LoVo (cell line): ENCODE measurements around the gene LMAN1L.
A peak's percentile ranks its signal among the peaks of the same experiment; 100 is the strongest.
"Not testable (repeated sequence)": the region's sequence is repeated elsewhere in the genome, so short reads cannot be mapped to it uniquely, and the experiment has no call there.

Experiments
- DNase-seq: peaks from one replicate; pipeline ENCODE4 v3.0.0-alpha.2; 2016; ENCODE audit warnings: low spot score

LMAN1L gene

DNA sequence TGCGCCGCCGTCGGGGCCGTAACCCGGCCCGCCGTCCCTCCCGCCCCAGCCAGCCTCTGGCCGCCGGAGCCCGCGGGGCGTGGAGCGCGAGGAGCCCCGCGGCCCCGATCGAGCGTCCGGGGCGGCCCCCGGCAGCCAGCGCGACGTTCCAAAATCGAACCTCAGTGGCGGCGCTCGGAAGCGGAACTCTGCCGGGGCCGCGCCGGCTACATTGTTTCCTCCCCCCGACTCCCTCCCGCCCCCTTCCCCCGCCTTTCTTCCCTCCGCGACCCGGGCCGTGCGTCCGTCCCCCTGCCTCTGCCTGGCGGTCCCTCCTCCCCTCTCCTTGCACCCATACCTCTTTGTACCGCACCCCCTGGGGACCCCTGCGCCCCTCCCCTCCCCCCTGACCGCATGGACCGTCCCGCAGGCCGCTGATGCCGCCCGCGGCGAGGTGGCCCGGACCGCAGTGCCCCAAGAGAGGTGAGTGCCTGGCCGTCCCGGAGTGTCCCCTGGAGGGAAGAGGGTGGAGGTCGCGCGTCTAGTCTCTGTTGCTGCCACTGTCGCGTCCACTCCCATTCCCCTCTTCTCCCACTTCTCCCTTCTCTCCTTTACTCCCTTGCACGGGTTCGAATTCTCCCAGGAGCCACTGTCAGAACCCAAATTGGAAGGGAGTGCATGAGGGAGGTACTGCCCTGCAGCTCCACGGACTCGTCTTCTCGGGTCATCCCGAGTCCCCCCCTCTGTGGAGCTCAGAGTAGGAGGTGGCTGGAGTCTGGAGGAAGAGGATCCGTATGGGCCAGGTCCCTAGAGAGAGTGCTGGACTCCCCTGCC is 30.2 kb upstream of the LMAN1L start:
- peak; percentile 9 for DNase-seq

DNA sequence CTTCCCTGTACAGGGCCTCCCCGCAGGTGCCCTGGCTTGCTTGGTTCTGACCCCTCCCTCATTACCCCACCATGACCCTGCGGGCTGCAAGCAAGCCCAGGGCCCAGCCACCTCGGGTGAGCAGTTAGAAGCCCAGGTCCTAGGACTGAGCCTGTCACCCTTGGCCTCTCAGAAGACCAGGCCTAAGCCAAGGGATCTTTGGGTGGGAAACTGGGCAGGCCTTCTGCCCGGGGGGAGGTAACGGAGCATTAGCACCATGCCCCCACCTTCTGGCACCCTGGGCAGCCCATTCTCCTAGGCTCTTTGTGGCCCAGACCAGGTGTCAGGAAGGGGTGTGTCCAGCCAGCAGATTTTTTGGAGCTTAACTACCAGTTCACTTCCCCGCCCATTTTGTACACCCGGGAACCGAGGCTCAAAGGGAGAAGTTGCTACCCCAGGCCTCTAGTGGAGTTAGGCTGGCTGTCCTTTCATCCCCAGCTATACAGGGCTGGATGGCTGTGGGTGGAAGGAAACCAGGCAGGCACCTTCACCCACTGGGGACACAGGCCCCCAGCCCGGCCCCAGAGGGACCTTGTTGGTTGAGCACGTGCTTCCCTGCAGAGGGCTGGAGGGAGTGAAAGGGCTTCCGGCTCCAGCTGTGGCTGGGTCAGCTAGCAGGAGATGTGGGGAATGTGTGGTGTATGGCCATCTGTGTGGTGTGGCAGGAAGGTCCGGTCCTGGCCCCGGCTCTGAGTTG is 29.4 kb upstream of the LMAN1L start:
- peak; percentile 44 for DNase-seq

DNA sequence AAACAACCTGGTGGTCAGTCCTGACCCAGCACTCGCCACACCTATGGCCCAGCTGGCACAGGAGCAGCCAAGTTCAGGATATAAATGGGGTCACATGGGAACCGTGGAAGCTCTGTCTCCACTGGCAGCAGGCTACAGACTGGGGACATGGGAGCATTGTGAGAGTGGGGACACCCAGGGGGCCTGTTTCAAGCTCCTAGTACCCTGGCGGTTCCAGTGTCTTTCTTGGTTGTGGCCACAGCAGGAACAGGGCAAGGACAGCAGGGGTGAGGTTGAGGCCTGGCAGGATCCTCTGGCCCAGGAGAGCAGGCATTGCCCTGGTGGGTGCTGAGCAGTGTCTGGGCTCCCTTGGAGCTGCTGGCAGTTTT is 28.8 kb upstream of the LMAN1L start:
- no peak for DNase-seq

DNA sequence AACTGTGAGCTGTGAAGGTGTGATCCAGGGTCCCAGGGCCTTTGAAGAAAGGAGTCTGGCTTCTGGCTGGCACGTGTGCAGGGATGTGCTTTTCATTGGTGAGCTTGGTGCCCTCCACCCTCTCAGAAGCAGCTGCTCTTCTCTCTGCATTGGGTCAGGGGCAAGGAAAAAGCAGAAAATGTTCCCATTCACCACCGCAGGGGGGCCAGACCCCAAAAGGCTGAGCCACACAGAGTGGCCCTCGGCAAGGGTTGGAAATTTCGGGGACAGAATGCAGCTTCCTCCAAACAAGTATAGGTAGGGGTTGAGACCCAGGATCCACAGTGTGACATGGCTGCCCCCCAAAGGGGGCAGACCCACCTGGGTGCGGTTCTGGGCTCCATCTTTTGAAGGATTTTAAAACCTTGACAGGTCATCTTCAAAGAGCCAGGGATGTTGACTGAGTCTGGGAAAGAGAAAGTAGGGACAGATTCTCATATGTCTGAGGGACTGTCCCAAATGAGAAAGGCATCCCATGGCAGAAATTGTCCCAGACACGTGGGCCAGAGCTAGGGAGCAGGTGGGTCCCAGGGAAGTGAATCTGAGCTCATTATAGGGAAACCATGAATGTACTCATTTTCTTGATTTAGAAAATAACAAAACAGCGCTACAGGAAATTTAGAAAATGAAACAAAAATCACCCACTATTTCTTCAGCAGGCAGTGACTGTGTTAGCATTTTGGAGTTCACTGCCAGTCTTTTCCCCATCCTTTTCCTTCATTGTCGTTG is 28.0 kb upstream of the LMAN1L start:
- DNase-seq = no peak

DNA sequence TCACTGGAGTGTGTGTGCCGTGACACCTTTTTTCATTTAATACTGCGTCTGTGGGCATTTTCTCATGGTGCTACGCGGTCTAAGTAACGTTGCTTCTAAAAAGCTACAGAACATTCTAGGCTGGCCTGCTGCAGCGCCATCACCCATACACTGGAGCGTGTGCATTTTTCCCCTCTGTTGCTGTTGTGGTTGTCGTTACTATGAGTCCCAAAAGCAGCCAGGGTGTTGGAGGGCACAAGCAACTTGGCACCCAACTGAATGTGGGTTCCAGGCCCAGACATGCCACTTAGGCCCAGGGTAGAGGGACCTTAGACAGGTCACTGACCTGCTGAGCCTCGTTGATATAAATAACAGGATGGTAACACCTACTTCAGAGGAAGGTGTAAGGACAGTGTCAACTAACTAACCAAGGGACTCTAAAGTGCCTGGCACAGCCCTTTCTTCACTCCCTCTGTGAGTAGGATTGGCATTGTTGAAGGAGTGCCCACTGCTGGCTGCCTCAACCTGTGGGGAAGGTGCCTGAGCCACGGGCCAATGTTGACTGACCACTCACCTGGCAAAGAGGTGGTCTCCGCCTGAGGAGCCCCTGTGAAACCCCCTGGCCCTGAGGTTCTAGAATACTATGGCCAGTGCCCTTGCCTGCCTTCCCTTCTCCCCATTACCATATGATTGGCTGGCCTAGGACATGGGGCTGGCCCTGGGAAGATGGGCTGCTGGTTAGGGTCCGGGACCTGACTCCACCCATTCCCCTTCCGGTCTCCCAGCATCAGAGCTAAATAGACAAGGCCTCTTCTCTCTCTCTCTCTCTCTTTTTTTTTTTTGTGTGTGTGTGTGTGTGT is 27.2 kb upstream of the LMAN1L start:
- DNase-seq = no peak

DNA sequence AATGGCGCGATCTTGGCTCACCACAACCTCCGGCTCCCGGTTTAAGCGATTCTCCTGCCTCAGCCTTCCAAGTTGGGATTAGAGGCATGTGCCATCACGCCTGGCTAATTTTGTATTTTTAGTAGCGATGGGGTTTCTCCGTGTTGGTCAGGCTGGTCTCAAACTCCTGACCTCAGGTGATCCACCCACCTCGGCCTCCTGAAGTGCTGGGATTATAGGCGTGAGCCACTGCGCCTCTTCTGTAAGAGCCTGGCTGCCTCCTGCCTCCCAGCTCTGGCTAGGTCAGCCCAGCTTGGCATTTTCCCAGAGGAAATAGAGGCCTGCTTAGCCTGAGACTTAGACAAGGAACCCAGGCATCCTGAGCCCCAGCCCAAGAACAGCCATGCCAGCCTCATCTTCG is 26.6 kb upstream of the LMAN1L start:
- not testable (repeated sequence) for DNase-seq

DNA sequence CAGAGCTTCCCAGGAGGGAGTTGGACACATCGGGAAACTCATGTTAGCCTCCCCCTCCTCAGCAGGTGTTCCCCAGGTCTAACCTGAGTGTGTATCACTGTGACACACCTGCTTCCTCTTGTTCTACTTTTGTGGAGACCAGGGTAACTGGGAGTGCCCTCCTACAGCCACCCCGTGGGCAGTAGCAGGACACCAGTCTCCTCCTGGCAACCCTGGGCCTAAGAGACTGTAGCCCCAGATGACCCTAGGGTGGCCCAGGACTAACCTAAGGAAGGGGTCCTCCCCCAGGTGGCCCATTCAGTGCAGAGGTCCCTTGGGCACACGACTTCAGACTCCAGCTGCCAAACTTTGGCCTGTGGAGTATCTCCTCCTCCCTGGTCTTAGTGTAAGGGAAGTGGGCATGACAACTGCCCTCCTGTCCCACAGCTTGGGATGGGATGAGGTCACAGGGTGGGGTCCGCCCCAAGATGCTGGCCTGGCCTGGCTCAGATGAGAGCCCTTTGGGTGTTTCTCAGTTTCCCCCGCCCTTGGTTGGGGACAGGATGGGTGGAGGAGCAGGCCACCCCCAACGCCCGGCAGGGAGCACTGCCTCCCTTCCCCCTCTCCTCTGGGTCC is 26.0 kb upstream of the LMAN1L start:
- DNase-seq = no peak

DNA sequence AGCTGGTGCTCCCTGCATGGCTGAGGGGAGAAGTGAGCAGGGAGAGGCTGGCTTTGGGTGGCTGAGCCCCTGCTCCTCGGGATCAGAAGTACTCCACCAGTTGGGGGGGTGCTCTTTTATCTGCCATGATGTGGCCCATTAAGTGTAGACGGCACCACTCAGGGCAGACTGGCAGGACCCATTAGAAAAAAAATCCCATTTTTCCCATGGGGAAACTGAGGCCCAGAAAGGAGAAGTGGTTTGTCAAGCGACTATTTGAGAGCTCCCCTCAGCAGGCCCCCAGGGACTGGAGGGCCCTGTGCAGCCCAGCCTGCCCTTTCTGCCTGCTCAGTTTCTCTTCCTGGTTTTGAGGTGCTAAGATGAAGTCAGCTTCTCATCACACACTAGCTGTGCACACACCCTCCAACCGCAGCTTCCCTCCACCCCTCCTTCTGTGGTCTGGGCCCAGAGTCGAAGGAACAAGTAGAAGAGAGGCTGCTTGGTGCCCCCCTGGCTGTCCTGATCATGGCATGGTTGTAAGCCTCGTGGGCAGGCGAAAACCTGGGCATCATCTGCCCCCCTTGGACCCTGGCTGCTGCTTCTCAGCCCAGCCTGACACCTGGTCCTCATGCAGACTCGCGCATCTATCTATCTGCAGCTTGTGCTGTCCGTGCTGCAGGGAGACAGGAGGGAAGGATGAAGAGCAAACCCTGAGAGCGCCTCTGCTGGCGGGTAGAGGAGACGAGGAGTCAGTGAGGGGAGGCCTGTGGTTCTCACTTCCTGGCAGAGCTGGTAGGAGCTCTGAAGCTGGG is 25.2 kb upstream of the LMAN1L start:
- DNase-seq = no peak

DNA sequence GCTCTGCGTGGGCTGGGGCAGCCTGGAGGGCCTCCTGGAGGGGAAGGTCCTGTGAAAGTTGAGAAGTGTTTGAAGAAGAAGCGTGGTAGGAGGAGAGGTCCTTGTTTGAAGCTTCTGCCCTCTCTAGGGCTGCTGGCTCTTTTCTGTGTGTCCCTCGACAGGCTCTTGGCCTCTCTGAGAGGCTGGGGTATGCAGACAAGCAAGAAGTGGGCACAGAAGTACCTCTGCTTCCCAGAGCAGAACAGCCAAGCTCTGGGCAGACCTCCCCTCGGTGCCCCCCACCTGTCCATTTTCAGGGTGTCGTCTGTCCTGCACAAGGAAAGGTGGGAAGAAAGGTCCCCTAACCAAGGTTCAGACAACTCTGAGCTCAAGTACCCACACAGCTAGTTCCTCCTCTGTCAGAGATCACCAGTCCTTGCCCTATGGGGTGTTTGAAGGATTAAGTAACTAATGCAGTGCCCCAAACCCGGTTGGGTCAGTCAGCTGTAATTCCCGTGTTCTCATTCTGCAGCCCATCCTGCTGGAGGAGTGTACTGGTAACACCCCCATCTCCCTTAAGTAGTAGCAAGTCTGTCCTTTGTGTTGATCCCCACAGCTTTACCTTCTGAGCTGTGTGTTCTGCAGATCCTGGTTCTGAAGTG is 24.5 kb upstream of the LMAN1L start:
- no peak for DNase-seq

DNA sequence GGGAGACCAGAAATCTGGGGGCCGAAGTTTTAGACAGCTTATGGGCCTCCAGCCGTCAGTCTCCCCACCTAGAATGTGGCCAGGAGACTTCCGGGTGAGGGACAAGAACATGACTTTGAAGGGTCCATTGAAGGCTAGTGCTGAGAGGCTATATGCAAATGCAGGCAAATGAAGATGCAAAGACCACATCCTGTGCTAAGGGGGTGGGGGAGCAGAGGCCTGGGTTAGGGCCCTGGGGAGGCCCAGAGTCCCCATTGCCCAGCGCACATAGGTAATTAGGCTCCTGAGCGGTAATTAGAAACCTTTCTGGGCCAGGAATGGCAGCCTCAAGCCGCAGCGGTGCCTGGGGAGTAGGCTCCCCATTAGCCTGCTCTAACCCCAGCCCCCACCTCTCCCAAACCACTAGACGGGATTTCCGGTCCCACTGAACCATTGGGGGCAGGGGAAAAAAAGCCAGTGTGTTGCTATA is 23.9 kb upstream of the LMAN1L start:
- DNase-seq = no peak

DNA sequence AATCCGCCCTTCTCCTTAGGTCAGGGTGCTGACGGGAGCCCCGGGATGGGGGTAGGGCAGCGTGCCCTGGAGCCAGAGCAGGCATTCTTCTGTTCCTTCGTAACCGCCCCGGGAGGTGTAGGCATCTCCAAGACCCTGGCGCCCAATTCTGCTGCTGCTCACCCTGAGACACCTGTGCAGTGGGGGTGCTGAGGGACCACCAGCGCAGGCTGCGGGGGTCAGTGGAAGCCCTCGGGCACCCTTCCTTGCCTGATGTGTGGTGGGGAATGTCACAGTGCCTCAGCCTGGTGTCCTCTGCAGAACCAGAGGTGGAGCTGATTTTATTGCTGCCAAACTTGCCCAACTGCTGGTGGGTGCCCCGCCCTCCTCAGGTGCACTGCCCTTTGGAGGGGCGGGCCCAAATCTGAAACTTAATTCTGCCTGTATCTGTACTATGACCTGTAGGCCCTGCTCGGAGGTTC is 23.4 kb upstream of the LMAN1L start:
- no peak for DNase-seq

DNA sequence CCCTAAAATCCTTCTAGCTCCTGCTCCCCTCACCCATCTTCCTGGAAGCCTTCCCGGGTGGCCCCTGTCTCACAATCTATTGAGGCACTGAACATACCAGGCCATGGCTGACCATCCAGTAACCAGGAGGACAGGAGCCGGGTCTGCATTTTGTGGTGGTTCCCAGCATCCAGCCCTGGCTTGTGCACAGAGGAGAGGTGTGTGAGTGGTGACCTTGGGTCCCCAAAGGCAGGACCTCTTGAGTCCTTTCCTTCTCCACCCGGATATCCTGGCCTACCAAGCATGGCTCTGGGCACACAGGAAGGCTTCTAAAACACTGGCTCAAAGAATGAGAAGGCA is 22.9 kb upstream of the LMAN1L start:
- DNase-seq = no peak

DNA sequence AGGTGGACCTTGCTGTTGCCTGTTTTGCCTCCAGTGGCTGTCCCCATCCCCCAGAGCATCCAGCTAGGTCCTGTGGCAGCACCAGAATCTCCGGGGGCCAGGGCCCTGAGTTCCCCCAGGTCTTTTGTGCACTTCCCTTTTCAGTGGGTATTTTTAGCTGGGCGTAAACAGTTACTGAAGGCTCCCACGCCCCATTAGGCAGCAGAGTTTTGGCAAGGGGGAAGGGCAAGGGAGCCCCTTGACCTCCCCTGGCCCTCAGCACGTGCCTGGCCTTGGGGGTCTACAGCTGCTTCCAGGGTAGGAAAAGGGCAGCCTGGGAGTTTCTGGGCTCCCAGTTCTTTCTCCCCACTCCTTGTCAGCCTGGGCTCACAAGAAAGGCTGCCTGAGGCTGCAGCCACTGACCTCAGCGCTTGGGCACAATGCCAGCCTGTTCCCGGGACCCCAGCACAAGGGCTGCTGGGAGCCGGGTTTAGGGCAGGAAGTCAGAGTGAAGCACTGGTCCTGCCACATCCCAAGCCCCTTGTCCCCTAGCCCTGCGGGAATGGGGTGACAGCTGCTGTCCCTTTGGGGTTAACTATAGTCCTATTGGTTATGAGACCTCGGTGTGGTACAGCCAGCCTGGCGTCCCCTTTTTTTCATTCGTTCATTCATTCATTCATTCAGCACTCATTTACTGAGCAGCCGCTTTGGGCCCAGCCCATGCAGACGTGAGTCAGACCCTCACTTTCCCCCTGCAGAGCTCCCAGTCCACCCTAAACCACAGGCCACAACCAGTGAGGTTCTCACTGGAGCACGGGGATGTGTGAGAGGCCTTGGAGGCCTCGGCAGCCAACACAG is 22.3 kb upstream of the LMAN1L start:
- DNase-seq = no peak

DNA sequence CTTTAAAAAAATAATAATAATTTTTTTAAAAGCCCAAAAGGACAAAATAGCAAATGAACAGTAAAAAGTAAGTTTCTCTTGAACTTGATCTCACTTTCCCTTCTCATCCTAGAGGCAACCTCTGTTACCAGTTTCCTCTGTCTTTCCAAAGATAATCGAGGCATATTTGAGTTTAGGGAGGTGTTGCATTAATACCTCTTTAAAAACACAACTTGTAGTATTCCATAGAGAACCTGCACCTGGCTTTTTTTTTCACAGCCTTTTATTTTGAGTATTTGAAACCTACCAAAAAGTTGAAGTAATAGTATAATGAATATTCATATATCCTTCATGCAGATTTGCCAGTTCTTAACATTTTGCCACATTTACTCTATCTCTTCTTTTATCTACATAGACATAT is 21.6 kb upstream of the LMAN1L start:
- DNase-seq = no peak

DNA sequence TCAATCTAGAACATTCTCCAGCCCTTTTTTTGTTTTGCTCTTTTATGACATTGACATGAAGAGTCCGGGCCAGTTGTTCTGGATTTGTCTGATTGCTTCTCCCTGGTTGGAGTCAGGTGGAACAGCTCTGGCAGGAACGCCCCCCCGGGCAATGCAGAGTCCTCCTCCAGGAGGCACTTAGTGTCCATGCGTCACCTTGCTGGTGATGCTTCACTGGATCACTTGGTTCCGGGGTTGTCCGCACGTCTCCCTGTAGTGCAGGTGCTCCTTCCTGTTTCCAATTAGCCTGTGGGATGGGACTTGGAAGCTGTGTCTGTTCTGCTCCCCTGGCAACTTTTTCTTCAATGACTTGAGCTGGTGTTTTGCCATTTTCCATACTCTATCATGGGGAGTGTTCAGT is 21.0 kb upstream of the LMAN1L start:
- no peak for DNase-seq

DNA sequence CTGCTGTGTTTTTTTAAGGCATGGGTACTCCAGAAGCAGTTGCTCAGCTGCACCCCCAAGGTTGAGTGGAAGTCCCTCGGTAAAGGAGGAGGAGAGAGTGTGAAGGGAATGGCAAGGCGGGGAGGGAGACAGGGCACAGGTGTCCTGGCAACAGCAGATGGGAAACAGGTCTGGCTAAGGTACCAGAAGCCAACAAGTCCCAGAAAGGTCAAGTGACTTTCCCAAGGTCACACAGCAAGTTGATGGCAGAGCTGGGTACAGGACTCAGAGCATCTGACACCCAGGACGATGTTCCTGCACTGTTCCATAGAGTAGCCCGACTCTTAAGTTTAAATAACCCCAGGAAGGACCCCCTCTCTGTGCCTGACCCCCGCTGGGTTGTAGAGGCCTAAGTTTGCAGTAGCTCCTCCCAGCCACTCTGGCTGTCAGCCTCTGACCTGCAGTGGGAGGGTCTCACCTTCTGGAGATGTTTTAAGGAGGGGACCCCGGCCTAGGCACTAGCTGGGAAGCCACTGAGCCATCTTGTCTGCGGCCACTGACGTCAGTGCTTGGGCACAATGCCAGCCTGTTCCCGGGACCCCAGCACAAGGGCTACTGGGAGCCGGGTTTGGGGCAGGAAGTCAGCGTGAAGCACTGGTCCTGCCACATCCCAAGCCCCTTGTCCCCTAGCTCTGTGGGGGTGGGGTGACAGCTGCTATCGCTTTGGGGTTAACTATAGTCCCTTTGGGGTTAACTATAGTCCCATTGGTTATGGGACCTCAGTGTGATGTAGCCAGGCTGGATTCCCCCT is 20.2 kb upstream of the LMAN1L start:
- DNase-seq = no peak

DNA sequence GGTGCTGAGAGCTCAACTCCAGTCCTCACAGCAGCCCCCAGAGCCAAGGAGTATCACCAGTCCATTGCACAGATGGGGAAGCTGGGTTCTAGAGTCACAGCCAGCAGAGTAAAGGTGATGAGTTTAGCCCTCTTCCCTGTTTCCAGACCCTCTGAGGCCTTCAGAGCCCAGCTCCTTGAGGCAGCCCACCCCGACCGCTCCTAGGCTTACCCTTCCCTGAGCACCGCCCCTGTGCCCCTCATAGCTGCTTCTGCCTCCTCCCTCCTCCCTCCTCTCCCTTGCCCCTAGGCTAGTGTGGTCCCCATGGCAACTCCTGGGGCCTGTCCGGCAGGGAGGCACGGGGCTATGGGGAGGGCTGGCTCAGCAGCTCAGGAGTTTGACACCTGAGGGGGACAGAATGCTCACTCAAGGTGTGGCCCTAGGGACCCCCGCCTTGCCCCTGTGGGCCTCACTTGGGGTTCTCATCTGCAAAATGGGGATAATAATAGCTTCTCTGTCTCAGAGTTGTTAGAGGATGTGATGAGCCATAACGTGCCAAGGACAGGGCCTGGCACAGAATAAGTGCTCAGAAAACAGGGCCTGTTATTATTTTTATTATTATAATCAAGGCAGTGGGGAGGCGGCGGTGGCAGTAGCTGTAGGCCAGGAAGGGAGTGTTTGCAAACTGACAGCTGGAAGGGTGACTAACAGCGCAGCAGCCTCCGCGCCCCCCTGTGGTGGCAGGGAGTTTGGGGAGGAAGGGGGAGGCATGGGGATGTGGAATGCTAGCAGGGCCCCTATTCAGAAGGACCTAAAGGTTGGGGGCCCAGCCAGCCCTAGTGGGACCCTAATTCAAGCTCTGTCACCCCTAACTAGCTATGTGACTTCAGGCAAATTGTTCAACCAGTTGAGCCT is 19.3 kb upstream of the LMAN1L start:
- no peak for DNase-seq
